ENCODE data around the gene TBX21.
A peak's percentile ranks its signal among the peaks of the same experiment; 100 is the strongest.

TBX21 gene

GRCh38 chr17:47698749-47699535 is 34.1 kb upstream of the TBX21 start:
- DNase-seq, result peak; percentile 40

GRCh38 chr17:47699536-47699840 is 33.5 kb upstream of the TBX21 start:
- DNase-seq, result no peak

- DNase-seq, result no peak
These were observed 32.3 kb upstream of the TBX21 start for GRCh38 chr17:47700471-47701449.

GRCh38 chr17:47701608-47702007 is 31.4 kb upstream of the TBX21 start:
- DNase-seq, result no peak

GRCh38 chr17:47702391-47702995 is 30.5 kb upstream of the TBX21 start:
- no peak for DNase-seq

GRCh38 chr17:47703191-47703591 is 29.8 kb upstream of the TBX21 start:
- DNase-seq, result no peak

GRCh38 chr17:47703671-47704070 is 29.4 kb upstream of the TBX21 start:
- DNase-seq, result no peak

GRCh38 chr17:47704116-47704515 is 28.9 kb upstream of the TBX21 start:
- no peak for DNase-seq

- DNase-seq, result no peak
These were observed 28.3 kb upstream of the TBX21 start for GRCh38 chr17:47704736-47705135.

GRCh38 chr17:47705536-47706530 is 27.2 kb upstream of the TBX21 start:
- DNase-seq, result no peak

GRCh38 chr17:47707056-47707804 is 25.8 kb upstream of the TBX21 start:
- DNase-seq, result no peak

GRCh38 chr17:47707884-47708283 is 25.2 kb upstream of the TBX21 start:
- DNase-seq, result no peak

- no peak for DNase-seq
These were observed 24.6 kb upstream of the TBX21 start for GRCh38 chr17:47708312-47708863.

- no peak for DNase-seq
These were observed 24.0 kb upstream of the TBX21 start for GRCh38 chr17:47708864-47709541.

GRCh38 chr17:47709594-47709993 is 23.4 kb upstream of the TBX21 start:
- DNase-seq, result no peak

- DNase-seq, result no peak
These were observed 21.5 kb upstream of the TBX21 start for GRCh38 chr17:47711366-47712099.

- DNase-seq, result no peak
These were observed 20.6 kb upstream of the TBX21 start for GRCh38 chr17:47712330-47713023.

GRCh38 chr17:47713980-47714700 is 18.9 kb upstream of the TBX21 start:
- no peak for DNase-seq
